Neural cell (in vitro differentiated cells): ENCODE results near the gene PCDHGB6.

Experiments
- CTCF ChIP-seq: fragments of 450-650 bp; IDR thresholded peaks from 2 replicates; pipeline ENCODE4 v1.5.1; 2014; ENCODE audit warnings: antibody characterized with exemption, mild to moderate bottlenecking, moderate library complexity; ENCODE audit not compliant: poor library complexity, severe bottlenecking
- EZH2 ChIP-seq: fragments of 200-600, 300-800 bp; shearing (Covaris generic), sonication (generic); IDR thresholded peaks from 2 replicates; pipeline ENCODE4 v1.6.1; 2014; ENCODE audit warnings: antibody characterized with exemption, low read length, borderline replicate concordance, mild to moderate bottlenecking; ENCODE audit not compliant: insufficient read depth, poor library complexity, severe bottlenecking
- POLR2AphosphoS5 ChIP-seq: IDR thresholded peaks from 2 replicates; pipeline ENCODE4 v1.6.1; 2012
- RAD21 ChIP-seq: fragments of 450-650 bp; conservative IDR thresholded peaks from 2 replicates; pipeline ENCODE4 v1.6.1; 2014; ENCODE audit warnings: antibody characterized with exemption, mild to moderate bottlenecking, moderate library complexity
- TAF1 ChIP-seq: IDR thresholded peaks from 2 replicates; pipeline ENCODE4 v1.6.1; 2012; ENCODE audit warnings: low read depth

GRCh38 chr5:141398608-141399007 is 9.2 kb upstream of the PCDHGB6 start:
- no peak for TF ChIP-seq POLR2AphosphoS5
- TF ChIP-seq CTCF: no peak
- no peak for TF ChIP-seq RAD21
- TF ChIP-seq TAF1: no peak
- no peak for TF ChIP-seq EZH2
